Left ventricle myocardium inferior (tissue), 1 donor: ENCODE measurements around the gene RAI14. TPM values are rescaled to one million over a fixed set of nuclear protein-coding genes. Genes with fewer than 3 reads are reported as not detected.

ENCODE experiments used
- DNase-seq: peaks from one replicate; pipeline ENCODE4 v3.0.0-alpha.2; 2020
- H3K27ac ChIP-seq: fragments of 200-600 bp; replicated peaks from 2 replicates; pipeline ENCODE4 v1.8.0; 2021
- H3K27me3 ChIP-seq: fragments of 200-600 bp; 2 replicates; pipeline ENCODE4 v1.8.0; 2021; ENCODE audit warnings: low read depth
- H3K36me3 ChIP-seq: fragments of 200-600 bp; 2 replicates; pipeline ENCODE4 v1.8.0; 2021
- H3K4me1 ChIP-seq: fragments of 200-600 bp; 2 replicates; pipeline ENCODE4 v1.8.0; 2021
- H3K4me3 ChIP-seq: fragments of 200-600 bp; 2 replicates; pipeline ENCODE4 v1.8.0; 2021; ENCODE audit warnings: mild to moderate bottlenecking, moderate library complexity
- H3K9me3 ChIP-seq: fragments of 200-600 bp; replicated peaks from 2 replicates; pipeline ENCODE4 v1.8.0; 2021
- intact Hi-C: fragments of 100-400 bp; cut with micrococcal nuclease; formaldehyde crosslinking; loops from one replicate; pipeline ENCODE4 v1.11.0; 2022
- total RNA-seq: library from RNA; stranded (reverse); fragmentation: NEBNext Ultra II Directional; extraction: Animal tissue kit (Norgen Biotek cat#: 25700); gene quantifications from one replicate; pipeline ENCODE4 v1.2.1, GENCODE V29; 2021
- TF ChIP-seq, protein P1 (sequence below): fragments of 200-600 bp; IDR thresholded peaks from 2 replicates; pipeline ENCODE4 v1.8.0; 2021; ENCODE audit warnings: antibody characterized with exemption, mild to moderate bottlenecking, borderline replicate concordance
- donor health status: DM: no; HTN: yes; CAD: no; lungs with severe emphysema.

Gene RAI14
- total RNA-seq, 1 donor from 2014 or later = 6.7 TPM

DNA sequence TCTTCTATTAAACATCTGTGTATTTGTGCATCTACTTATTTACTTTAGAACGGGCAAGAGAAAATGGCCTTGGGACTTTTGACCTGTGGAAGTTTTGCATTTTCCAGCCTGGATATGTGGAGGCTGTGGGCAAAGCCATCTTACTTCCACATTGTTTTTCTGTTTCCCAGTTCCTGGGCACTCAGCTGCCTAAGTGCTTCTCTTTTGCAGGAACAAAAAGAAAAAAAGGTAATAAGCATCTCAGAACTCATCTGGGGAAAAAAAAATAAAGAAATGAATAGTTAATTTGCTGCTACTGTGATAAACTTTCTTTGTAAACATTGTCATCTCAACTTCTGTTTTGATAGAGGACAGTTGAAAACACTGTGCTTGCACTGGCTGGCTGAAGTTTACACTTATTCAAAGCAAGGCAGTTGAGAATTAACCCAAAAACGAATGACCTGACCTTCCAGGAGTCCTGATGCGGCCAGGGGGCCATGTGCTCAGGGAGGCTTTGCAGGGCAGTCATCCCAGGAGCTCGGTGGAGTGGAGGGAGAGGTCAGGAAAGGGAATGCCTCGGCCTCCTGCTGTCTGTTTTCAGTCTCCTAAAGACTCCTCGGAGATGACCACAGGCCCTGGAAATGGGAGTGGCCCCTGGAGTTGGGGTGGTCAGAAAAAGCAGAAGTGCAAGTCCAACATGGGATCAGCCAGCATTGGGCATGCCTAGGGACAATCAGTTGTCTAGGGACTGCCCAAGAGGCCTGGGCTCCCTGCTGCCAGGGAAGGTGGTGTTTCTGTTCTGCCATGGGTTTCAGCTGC lies 75.5 kb downstream of the RAI14 start:
- Histone ChIP-seq H3K36me3 (no peaks in the 10 kb centered on the region), H3K4me1 (no peaks in the 10 kb centered on the region), H3K27me3 (no peaks in the 10 kb centered on the region), H3K4me3 (no peak overlapping the region), H3K27ac (no peak overlapping the region), H3K9me3 (no peaks in the 10 kb centered on the region)
- intact Hi-C loops = no loop called here
- TF ChIP-seq, protein P1, sequence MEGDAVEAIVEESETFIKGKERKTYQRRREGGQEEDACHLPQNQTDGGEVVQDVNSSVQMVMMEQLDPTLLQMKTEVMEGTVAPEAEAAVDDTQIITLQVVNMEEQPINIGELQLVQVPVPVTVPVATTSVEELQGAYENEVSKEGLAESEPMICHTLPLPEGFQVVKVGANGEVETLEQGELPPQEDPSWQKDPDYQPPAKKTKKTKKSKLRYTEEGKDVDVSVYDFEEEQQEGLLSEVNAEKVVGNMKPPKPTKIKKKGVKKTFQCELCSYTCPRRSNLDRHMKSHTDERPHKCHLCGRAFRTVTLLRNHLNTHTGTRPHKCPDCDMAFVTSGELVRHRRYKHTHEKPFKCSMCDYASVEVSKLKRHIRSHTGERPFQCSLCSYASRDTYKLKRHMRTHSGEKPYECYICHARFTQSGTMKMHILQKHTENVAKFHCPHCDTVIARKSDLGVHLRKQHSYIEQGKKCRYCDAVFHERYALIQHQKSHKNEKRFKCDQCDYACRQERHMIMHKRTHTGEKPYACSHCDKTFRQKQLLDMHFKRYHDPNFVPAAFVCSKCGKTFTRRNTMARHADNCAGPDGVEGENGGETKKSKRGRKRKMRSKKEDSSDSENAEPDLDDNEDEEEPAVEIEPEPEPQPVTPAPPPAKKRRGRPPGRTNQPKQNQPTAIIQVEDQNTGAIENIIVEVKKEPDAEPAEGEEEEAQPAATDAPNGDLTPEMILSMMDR = no peak
- no peak for DNase-seq

DNA sequence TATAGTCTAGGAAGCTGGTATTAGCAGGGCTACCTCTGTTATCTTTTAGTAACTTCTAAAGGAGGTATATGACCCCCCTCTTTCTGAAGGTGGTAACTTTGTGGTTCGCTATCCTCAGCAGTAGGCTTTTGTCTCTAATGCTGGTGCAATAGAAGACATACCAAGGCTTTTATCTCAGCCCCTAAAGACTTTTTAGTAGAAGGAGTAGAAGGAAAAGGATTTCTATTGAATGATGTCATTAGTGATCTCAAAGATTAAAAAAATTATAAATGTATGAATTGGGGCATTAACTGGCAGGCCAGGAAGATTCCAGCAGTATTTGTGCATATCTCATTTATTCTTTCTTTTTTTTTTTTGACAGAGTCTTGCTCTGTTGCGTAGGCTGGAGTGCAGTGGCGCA lies 78.2 kb downstream of the RAI14 start:
- TF ChIP-seq, protein P1 = no peak
- no peak overlapping the region for H3K27ac ChIP-seq
- no peaks in the 10 kb centered on the region for H3K27me3 ChIP-seq
- peaks cover 20% of the 10 kb centered on the region for H3K4me1 ChIP-seq
- intact Hi-C loops = no loop called here
- H3K9me3 ChIP-seq = no peaks in the 10 kb centered on the region
- no peaks in the 10 kb centered on the region for H3K36me3 ChIP-seq
- H3K4me3 ChIP-seq = no peak overlapping the region
- DNase-seq = no peak

DNA sequence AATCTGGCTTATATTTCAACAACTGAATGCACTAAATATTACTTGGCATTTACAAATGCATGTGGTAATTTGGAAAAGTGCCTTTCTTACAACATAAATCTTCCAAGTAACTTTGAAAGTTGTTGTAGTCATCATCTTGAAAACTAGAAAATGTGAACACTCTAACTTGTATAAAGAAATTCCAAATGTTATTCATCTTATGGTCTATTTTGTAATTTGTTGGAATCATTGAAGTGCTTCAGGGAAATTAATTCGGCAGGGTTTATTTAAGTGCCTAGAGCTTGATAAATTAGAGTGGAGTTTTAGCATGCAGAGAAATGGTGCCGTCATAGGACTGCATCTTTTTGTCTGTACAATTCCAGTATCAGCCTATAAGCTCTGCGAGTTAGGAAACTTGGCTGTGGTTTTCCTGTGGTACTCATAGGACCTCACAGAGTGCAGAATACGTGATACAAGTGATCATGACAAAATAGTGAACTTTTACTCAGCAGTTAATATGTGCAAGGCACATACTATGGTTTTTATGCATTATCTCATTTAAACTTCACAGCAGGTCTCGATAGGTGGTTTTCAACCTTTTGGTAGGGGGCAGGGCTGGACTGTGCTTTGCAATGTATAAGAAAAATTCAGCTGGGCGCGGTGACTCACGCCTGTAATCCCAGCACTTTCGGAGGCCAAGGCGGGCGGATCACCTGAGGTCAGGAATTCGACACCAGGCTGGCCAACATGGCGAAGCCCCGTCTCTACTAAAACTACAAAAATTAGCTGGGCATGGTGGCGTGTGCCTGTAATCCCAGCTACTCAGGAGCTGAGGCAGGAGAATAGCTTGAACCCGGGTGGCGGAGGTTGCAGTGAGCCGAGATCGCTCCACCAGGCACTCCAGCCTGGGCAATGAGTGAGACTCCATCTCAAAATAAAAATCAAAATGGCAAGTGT lies 79.6 kb downstream of the RAI14 start:
- Histone ChIP-seq H3K27me3 (no peaks in the 10 kb centered on the region), H3K36me3 (no peaks in the 10 kb centered on the region), H3K27ac (no peak overlapping the region), H3K4me1 (peaks cover 29% of the 10 kb centered on the region), H3K9me3 (no peaks in the 10 kb centered on the region), H3K4me3 (no peak overlapping the region)
- TF ChIP-seq, protein P1 = no peak
- no peak for DNase-seq
- intact Hi-C loops = no loop called here

DNA sequence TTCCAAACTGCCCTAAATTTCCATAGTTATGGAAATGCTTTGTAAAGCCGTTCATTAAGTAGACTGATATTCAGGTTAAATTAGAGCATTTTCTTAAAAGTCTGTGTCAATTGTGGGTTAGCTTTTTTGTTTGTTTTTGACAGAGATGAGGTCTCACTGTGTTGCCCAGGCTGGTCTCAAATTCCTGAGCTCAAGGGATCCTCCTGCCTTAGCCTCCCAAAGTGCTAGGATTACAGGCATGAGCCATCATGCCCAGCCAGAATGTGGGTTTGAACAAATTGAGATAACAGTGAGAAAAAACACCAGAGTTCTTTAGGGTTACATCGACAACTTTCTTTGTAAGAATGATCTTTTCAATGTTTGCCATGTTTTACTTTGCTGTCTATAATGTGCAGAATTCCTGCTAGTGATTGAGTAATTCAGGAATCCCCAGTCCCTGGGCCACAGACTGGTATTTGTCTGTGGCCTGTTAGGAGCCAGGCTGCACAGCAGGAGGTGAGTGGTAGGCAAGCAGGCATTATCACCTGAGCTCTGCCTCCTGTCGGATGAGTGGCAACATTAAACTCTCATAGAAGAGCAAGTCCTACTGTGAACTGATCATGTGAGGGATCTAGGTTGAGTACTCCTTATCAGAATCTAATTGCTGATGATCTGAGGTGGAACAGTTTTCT lies 80.5 kb downstream of the RAI14 start:
- intact Hi-C loops = no loop called here
- Histone ChIP-seq H3K36me3 (no peaks in the 10 kb centered on the region), H3K4me1 (peaks cover 33% of the 10 kb centered on the region), H3K27ac (no peak overlapping the region), H3K27me3 (no peaks in the 10 kb centered on the region), H3K4me3 (no peak overlapping the region), H3K9me3 (no peaks in the 10 kb centered on the region)
- TF ChIP-seq, protein P1 = no peak
- no peak for DNase-seq

DNA sequence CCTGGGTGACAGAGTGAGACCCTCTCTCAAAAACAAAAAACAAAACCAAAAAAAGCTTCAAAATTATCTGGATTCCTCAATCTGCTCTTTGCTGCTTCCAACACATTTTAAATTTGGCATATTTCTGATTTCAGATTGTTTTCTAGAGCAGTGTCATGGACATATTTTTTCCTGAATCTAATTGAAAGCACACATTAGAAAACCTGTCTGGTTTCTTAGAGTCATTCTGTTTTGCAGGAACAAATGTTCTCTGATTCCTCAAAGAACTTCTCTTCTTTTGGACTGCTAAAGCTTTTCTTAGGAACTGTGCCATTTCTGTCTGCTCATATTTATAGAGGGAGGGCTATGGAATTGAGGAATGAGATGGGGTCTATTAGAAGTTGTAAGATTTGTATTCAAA lies 81.6 kb downstream of the RAI14 start:
- H3K27ac ChIP-seq = no peak overlapping the region
- TF ChIP-seq, protein P1 = no peak
- H3K36me3 ChIP-seq = no peaks in the 10 kb centered on the region
- H3K4me1 ChIP-seq = peaks cover 33% of the 10 kb centered on the region
- intact Hi-C loops = no loop called here
- no peak overlapping the region for H3K4me3 ChIP-seq
- no peak for DNase-seq
- no peaks in the 10 kb centered on the region for H3K27me3 ChIP-seq
- H3K9me3 ChIP-seq = no peaks in the 10 kb centered on the region
